Thyroid gland (tissue), 4 donors: Measurements from ENCODE around the gene KRT20. TPM values are rescaled to one million over a fixed set of nuclear protein-coding genes. Genes with fewer than 3 reads are reported as not detected.

Experiments
- DNase-seq, 2 donors: peaks; one replicate each; pipeline ENCODE4 v3.0.0-alpha.2; 2019
- H3K27ac ChIP-seq, 3 donors: fragments of 200-600 bp; sonication (generic); 1 replicate in 2 of 3; 2 replicates in 1 of 3; pipeline ENCODE4 v1.5.1; 2016 to 2019; ENCODE audit warnings: mild to moderate bottlenecking in 1 of 3, moderate library complexity in 1 of 3
- H3K27me3 ChIP-seq: fragments of 200-600 bp; sonication (generic); one replicate; pipeline ENCODE4 v1.5.1; 2019
- H3K36me3 ChIP-seq, 2 donors: fragments of 200-600 bp; sonication (generic); one replicate each; pipeline ENCODE4 v1.5.1; 2016 to 2019
- H3K4me1 ChIP-seq, 2 donors: fragments of 200-600 bp; sonication (generic); one replicate each; pipeline ENCODE4 v1.5.1; 2017 to 2019
- H3K4me3 ChIP-seq, 3 donors: fragments of 200-600 bp; sonication (generic); replicated peaks in 1 of 3; 1 replicate in 2 of 3; 2 replicates in 1 of 3; pipeline ENCODE4 v1.5.1; 2016; ENCODE audit warnings: mild to moderate bottlenecking in 1 of 3
- H3K9me3 ChIP-seq: fragments of 200-600 bp; sonication (generic); one replicate; pipeline ENCODE4 v1.5.1; 2017
- POLR2A ChIP-seq, 2 donors: fragments of 450-650 bp; IDR thresholded peaks; one replicate each; pipeline ENCODE4 v1.6.1; 2017; ENCODE audit warnings: antibody characterized with exemption in 2 of 2, mild to moderate bottlenecking in 2 of 2, moderate library complexity in 1 of 2
- WGBS, 2 donors: methylation state at CpG; one replicate each; pipeline ENCODE4 v1.1.5; 2017; 5-methylcytosine and 5-hydroxymethylcytosine counted together
- intact Hi-C: fragments of 100-400 bp; cut with DNase I; formaldehyde crosslinking; loops from one replicate; pipeline ENCODE4 v1.15.1; 2023
- total RNA-seq, 4 donors: library from RNA; depleted of rRNA; stranded (reverse); fragments of >200 nt; gene quantifications; one replicate each; pipeline ENCODE4 v1.2.3, GENCODE V29; 2016
- TF ChIP-seq, protein P1 (sequence below), 6 experiments: fragments of 200-600 bp in 3 of 6; fragments of 450-650 bp in 3 of 6; sonication (generic) in 3 of 6; IDR thresholded peaks; one replicate each; pipeline ENCODE4 v1.5.1; 2016 to 2019; ENCODE audit warnings: antibody characterized with exemption in 6 of 6, mild to moderate bottlenecking in 2 of 6, inconsistent platforms in 1 of 6, moderate library complexity in 1 of 6

KRT20 gene
- total RNA-seq, 4 donors from 2014 or later: not detected

DNA sequence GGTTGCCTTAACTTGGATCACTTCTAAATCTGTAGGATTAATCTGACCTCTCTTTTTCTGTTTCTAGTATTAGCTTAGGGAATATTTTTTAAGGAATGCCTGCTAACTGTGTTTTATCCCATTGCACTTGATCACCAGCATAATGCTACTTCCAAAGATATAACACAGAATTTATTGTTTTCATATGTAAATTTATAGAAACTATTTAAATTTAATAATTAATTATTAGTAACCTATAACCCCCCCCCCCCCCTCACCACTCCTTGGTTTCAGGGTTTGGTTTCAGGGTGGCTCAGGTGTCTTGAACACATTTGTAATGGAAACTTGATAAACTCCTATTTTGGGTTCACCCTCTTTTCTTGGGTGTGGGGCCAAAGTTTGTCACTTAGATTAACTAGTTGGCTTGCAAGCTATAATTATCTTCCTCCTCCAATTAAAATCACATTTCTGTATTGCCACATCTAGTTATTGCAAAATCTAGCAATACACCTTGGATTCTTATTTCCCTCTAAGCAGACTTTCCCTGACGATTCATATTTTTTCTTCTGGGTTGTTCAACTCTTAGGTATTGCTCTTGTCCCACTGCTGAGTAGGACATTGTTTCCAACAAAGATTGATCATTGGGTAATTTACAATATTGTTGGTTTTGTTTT, 36.3 kb downstream of the KRT20 start:
- 86 to 92% methylated on average over 1 of the region's 1 CpG for WGBS, 2 donors
- no peak for TF ChIP-seq POLR2A (IDR thresholded peaks at IDR 0.05)
- no peaks in the 10 kb centered on the region for H3K9me3 ChIP-seq
- no peak for DNase-seq
- H3K36me3 ChIP-seq: no peaks in the 10 kb centered on the region
- no peak overlapping the region for H3K27ac ChIP-seq
- H3K4me3 ChIP-seq: no peak overlapping the region
- no peaks in the 10 kb centered on the region for H3K27me3 ChIP-seq
- intact Hi-C loops: no loop called here
- no peaks in the 10 kb centered on the region for H3K4me1 ChIP-seq

DNA sequence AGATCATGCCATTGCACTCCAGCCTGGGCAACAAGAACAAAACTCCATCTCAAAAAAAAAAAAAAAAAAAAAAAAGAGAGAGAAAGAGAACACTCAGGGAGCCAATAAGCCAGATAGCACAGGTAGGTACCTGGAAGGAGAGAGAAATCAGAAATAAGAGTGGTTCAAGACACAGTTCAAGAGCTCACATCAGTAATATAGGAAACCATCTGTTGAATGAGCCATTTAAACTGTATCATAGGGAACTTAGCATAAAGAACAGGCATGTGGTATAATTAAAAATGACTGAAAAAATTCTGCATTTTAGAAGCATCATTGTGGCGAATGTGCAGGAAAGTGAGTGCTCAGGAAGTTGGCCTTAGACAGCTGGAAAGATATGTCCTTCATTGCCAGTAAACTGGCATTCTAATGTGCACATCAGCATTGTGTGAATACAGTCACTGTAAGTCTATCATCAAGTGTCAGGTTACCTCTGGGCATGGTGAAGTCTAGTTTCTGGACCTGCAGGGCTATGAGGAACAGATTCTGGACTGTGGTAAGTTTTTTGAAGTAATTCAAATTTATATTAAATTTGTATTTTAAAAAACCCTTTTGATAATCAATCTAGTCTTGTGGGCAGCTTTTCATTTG, 38.4 kb downstream of the KRT20 start:
- Histone ChIP-seq H3K4me1 (no peaks in the 10 kb centered on the region), H3K27me3 (no peaks in the 10 kb centered on the region), H3K36me3 (no peaks in the 10 kb centered on the region), H3K4me3 (no peak overlapping the region), H3K9me3 (no peaks in the 10 kb centered on the region), H3K27ac (no peak overlapping the region)
- WGBS, 2 donors: 81 to 89% methylated on average over 1 of the region's 1 CpG
- TF ChIP-seq, protein P1, sequence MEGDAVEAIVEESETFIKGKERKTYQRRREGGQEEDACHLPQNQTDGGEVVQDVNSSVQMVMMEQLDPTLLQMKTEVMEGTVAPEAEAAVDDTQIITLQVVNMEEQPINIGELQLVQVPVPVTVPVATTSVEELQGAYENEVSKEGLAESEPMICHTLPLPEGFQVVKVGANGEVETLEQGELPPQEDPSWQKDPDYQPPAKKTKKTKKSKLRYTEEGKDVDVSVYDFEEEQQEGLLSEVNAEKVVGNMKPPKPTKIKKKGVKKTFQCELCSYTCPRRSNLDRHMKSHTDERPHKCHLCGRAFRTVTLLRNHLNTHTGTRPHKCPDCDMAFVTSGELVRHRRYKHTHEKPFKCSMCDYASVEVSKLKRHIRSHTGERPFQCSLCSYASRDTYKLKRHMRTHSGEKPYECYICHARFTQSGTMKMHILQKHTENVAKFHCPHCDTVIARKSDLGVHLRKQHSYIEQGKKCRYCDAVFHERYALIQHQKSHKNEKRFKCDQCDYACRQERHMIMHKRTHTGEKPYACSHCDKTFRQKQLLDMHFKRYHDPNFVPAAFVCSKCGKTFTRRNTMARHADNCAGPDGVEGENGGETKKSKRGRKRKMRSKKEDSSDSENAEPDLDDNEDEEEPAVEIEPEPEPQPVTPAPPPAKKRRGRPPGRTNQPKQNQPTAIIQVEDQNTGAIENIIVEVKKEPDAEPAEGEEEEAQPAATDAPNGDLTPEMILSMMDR (IDR thresholded peaks at IDR 0.05): no peak
- no peak for TF ChIP-seq POLR2A (IDR thresholded peaks at IDR 0.05)
- no peak for DNase-seq
- intact Hi-C loops: no loop called here

DNA sequence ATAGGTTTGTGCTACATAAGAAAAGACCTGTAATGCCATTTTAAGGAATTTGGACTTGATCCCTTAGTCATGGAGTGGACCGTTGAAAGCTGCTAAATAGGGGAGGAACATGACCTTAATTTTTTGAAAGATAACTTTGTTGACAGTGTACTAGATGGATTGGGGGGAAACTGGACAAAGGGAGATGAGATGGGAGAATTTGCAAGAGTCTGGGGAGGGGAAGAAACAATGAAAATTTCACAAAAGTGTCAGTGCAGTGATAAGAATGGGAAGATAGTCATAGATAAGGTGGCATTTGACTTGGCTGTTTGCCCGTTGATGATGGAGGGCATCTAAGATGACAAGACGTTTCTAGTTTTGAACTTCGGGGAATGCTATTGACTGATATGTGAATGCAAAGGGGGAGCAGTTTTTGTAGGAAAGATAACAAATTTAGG, 40.4 kb downstream of the KRT20 start:
- intact Hi-C loops: no loop called here
- no peaks in the 10 kb centered on the region for H3K4me1 ChIP-seq
- no peaks in the 10 kb centered on the region for H3K36me3 ChIP-seq
- H3K9me3 ChIP-seq: no peaks in the 10 kb centered on the region
- no peak overlapping the region for H3K4me3 ChIP-seq
- no peaks in the 10 kb centered on the region for H3K27me3 ChIP-seq
- WGBS, 2 donors: 71 to 72% methylated on average over 4 of the region's 4 CpGs
- TF ChIP-seq, protein P1 (IDR thresholded peaks at IDR 0.05): no peak
- no peak for TF ChIP-seq POLR2A (IDR thresholded peaks at IDR 0.05)
- H3K27ac ChIP-seq: no peak overlapping the region
- no peak for DNase-seq

DNA sequence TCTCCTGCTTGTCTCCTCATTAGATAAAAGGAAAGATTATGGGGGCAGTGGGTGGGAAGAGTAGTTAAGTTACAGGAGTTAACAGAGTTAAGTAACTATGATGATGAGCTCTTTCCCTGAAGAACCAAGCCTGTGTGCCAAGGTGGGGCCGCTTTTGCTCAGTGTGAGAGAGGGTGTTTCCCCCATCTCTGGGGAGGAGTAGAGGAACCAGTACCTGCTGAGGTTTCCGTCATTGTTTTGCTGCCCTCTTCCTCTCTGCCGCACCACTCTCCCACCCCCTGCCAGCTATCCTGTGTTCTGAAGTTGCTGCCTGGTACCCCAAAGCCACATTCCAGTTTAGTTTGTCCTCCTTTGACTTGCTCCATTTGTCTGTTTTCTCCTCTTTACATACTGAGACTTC, 41.8 kb downstream of the KRT20 start:
- Histone ChIP-seq H3K27ac (no peak overlapping the region), H3K27me3 (no peaks in the 10 kb centered on the region), H3K36me3 (no peaks in the 10 kb centered on the region), H3K4me3 (no peak overlapping the region), H3K4me1 (no peaks in the 10 kb centered on the region), H3K9me3 (no peaks in the 10 kb centered on the region)
- 70 to 71% methylated on average over 3 of the region's 3 CpGs for WGBS, 2 donors
- intact Hi-C loops: no loop called here
- TF ChIP-seq, protein P1 (IDR thresholded peaks at IDR 0.05): no peak
- no peak for TF ChIP-seq POLR2A (IDR thresholded peaks at IDR 0.05)
- DNase-seq: no peak

DNA sequence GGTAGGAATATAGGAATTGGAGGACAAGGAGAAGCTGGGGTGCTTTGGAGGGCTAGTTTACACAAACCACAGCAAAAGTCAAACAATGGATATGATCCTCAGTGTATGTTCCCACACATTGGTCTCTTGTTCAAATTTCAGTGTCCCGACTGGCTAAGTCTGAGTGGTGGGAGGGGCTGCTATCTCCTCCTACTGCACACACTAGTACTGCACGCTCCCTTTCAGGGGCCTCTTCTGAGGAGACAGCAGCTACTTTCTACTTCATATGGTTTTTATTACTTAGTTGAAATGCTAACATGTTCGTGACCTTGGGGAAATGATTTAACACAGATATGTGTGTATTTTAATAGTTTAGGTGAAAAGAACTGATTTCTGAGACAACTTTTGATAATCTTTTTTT, 43.8 kb downstream of the KRT20 start:
- H3K36me3 ChIP-seq: no peaks in the 10 kb centered on the region
- no peaks in the 10 kb centered on the region for H3K27me3 ChIP-seq
- intact Hi-C loops: no loop called here
- DNase-seq: no peak
- no peaks in the 10 kb centered on the region for H3K4me1 ChIP-seq
- no peak overlapping the region for H3K27ac ChIP-seq
- 60 to 72% methylated on average over 3 of the region's 3 CpGs for WGBS, 2 donors
- TF ChIP-seq, protein P1 (IDR thresholded peaks at IDR 0.05): no peak
- TF ChIP-seq POLR2A (IDR thresholded peaks at IDR 0.05): no peak
- no peak overlapping the region for H3K4me3 ChIP-seq
- H3K9me3 ChIP-seq: no peaks in the 10 kb centered on the region
